Activated CD8-positive, alpha-beta memory T cell treated with anti-CD3 and anti-CD28 coated beads for 48 hours (primary cell): Measurements from ENCODE around the gene RIPOR2.
"Not testable (repeated sequence)": the region's sequence is repeated elsewhere in the genome, so short reads cannot be mapped to it uniquely, and the experiment has no call there.

Source experiments
- DNase-seq, 3 experiments: peaks; one replicate each; pipeline ENCODE4 v3.0.0-alpha.2; 2020; ENCODE audit warnings: low read depth in 2 of 3, low spot score in 2 of 3

Gene RIPOR2

GRCh38 chr6:24880451-24880850 is 55.3 kb downstream of the RIPOR2 start:
- no peak for DNase-seq

GRCh38 chr6:24879351-24879750 is 56.4 kb downstream of the RIPOR2 start:
- no peak for DNase-seq

- DNase-seq, result not testable (repeated sequence)
Observed at GRCh38 chr6:24877747-24878146, 58.0 kb downstream of the RIPOR2 start.

GRCh38 chr6:24876499-24877465 is 59.0 kb downstream of the RIPOR2 start:
- no peak for DNase-seq

GRCh38 chr6:24875534-24875901 is 60.2 kb downstream of the RIPOR2 start:
- DNase-seq, result no peak

- no peak for DNase-seq
Observed at GRCh38 chr6:24874776-24875533, 60.8 kb downstream of the RIPOR2 start.

GRCh38 chr6:24874128-24874527 is 61.6 kb downstream of the RIPOR2 start:
- no peak for DNase-seq

- no peak for DNase-seq
Observed at GRCh38 chr6:24872779-24873178, 63.0 kb downstream of the RIPOR2 start.

- no peak for DNase-seq
Observed at GRCh38 chr6:24868765-24869164, 67.0 kb downstream of the RIPOR2 start.

- DNase-seq, result no peak
Observed at GRCh38 chr6:24867104-24867703, 68.6 kb downstream of the RIPOR2 start.

- no peak for DNase-seq
Observed at GRCh38 chr6:24865161-24865560, 70.6 kb downstream of the RIPOR2 start.

GRCh38 chr6:24864343-24864742 is 71.4 kb downstream of the RIPOR2 start:
- no peak for DNase-seq

- DNase-seq, result no peak
Observed at GRCh38 chr6:24861934-24862333, 73.8 kb downstream of the RIPOR2 start.

- no peak for DNase-seq
Observed at GRCh38 chr6:24859608-24860200, 76.1 kb downstream of the RIPOR2 start.

- DNase-seq, result no peak
Observed at GRCh38 chr6:24859132-24859531, 76.6 kb downstream of the RIPOR2 start.

- DNase-seq, result no peak
Observed at GRCh38 chr6:24858177-24858653, 77.5 kb downstream of the RIPOR2 start.

GRCh38 chr6:24856901-24857670 is 78.7 kb downstream of the RIPOR2 start:
- DNase-seq, result no peak

- no peak for DNase-seq
Observed at GRCh38 chr6:24856246-24856599, 79.5 kb downstream of the RIPOR2 start.

- DNase-seq, result no peak
Observed at GRCh38 chr6:24855395-24856245, 80.1 kb downstream of the RIPOR2 start.
